ENCODE data around the gene CCR5. TPM values are rescaled to one million over a fixed set of nuclear protein-coding genes. Genes with fewer than 3 reads are reported as not detected.

CCR5 gene
- total RNA-seq, 1 experiment from 2014 or later: not detected

DNA sequence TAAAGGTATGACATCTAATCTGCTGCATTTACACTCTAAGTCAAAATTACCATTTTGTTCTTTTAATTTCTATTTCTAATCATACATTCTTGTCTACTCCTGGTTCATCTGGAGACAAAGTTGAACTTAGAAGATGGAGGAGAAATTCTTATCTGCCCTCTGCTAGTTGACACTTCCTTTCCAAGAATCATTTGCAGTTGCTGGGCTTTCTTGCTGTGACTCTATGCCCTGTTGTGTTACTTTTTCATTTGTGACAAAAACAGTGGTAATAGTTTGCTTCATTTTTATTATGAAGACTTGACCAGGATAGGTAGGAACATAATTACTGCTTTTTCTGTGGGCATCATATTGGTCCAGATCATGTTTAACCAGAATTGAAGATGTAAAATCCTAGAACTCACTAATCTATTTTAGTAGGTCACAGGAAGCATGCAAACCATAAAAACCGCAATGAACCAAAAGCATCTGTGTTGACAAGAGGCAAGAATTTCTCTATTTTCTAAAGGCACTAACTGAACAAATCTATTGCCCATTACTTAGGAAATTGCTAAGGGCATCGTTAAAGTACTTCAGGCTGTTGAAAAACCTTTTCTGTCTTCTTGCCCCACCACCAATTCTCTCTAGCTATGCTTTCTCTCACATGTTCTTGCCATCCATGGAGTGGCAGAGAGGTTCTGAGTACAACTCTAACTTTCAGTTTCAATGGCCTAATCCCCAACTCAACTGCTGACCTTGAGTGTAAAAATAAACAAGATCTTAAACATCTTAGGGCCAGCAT is 21.1 kb upstream of the CCR5 start:
- H3K4me1 ChIP-seq (ENCODE audit: control insufficient read depth, insufficient read depth, low read length): no peaks in the 10 kb centered on the region
- CTCF ChIA-PET: no interaction called here
- no peaks in the 10 kb centered on the region for H3K9me3 ChIP-seq (ENCODE audit: control insufficient read depth, insufficient read depth, low read depth, low read length)
- POLR2A ChIA-PET: no interaction called here
- no peak overlapping the region for H3K27ac ChIP-seq (ENCODE audit: low read length)
- intact Hi-C loops (cut with micrococcal nuclease; ENCODE audit: unreplicated experiment): no loop called here
- no peaks in the 10 kb centered on the region for H3K36me3 ChIP-seq (ENCODE audit: control insufficient read depth, insufficient read depth, low read length)
- BruUV-seq (replicated peaks): no TSS peak
- DNase-seq (ENCODE audit: low read depth, low spot score) (no peak), ATAC-seq (no peak)
- peaks cover 3% of the 10 kb centered on the region; the same call in 1 of the 2 replicates for H3K27me3 ChIP-seq (ENCODE audit: control insufficient read depth, insufficient read depth, low read length)
- in situ Hi-C loops (cut with HindIII; ENCODE audit: low pct_unique_long_range_greater_than_20kb, low sequenced_read_pairs): no loop called here
- TF ChIP-seq CTCF (IDR thresholded peaks at IDR 0.05) (no peak), TCF7L2 (IDR thresholded peaks at IDR 0.05; ENCODE audit: low read depth, low read length) (no peak), SIN3A (IDR thresholded peaks at IDR 0.05; ENCODE audit: borderline replicate concordance, insufficient read depth, low read depth, low read length) (no peak), POLR2AphosphoS5 (IDR thresholded peaks at IDR 0.05; ENCODE audit: low read depth, low read length) (no peak)
- TF ChIP-seq, protein P1, sequence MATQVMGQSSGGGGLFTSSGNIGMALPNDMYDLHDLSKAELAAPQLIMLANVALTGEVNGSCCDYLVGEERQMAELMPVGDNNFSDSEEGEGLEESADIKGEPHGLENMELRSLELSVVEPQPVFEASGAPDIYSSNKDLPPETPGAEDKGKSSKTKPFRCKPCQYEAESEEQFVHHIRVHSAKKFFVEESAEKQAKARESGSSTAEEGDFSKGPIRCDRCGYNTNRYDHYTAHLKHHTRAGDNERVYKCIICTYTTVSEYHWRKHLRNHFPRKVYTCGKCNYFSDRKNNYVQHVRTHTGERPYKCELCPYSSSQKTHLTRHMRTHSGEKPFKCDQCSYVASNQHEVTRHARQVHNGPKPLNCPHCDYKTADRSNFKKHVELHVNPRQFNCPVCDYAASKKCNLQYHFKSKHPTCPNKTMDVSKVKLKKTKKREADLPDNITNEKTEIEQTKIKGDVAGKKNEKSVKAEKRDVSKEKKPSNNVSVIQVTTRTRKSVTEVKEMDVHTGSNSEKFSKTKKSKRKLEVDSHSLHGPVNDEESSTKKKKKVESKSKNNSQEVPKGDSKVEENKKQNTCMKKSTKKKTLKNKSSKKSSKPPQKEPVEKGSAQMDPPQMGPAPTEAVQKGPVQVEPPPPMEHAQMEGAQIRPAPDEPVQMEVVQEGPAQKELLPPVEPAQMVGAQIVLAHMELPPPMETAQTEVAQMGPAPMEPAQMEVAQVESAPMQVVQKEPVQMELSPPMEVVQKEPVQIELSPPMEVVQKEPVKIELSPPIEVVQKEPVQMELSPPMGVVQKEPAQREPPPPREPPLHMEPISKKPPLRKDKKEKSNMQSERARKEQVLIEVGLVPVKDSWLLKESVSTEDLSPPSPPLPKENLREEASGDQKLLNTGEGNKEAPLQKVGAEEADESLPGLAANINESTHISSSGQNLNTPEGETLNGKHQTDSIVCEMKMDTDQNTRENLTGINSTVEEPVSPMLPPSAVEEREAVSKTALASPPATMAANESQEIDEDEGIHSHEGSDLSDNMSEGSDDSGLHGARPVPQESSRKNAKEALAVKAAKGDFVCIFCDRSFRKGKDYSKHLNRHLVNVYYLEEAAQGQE (IDR thresholded peaks at IDR 0.05; ENCODE audit: insufficient read depth in 1 of 2, low read depth in 2 of 2, low read length in 1 of 2): no peak
- H3K4me3 ChIP-seq (ENCODE audit: low read depth in 2 of 2, low read length in 2 of 2): no peak overlapping the region

GRCh38 chr3:46350262-46350565 is 20.5 kb upstream of the CCR5 start:
- Histone ChIP-seq H3K4me3 (ENCODE audit: low read depth in 2 of 2, low read length in 2 of 2) (no peak overlapping the region), H3K27ac (ENCODE audit: low read length) (no peak overlapping the region), H3K4me1 (ENCODE audit: control insufficient read depth, insufficient read depth, low read length) (no peaks in the 10 kb centered on the region), H3K36me3 (ENCODE audit: control insufficient read depth, insufficient read depth, low read length) (no peaks in the 10 kb centered on the region), H3K9me3 (ENCODE audit: control insufficient read depth, insufficient read depth, low read depth, low read length) (no peaks in the 10 kb centered on the region), H3K27me3 (ENCODE audit: control insufficient read depth, insufficient read depth, low read length) (peaks cover 3% of the 10 kb centered on the region; the same call in 1 of the 2 replicates)
- CTCF ChIA-PET: no interaction called here
- no peak for ATAC-seq
- POLR2A ChIA-PET: no interaction called here
- TF ChIP-seq, protein P1 (IDR thresholded peaks at IDR 0.05; ENCODE audit: insufficient read depth in 1 of 2, low read depth in 2 of 2, low read length in 1 of 2): no peak
- TF ChIP-seq CTCF (IDR thresholded peaks at IDR 0.05) (no peak), POLR2AphosphoS5 (IDR thresholded peaks at IDR 0.05; ENCODE audit: low read depth, low read length) (no peak), SIN3A (IDR thresholded peaks at IDR 0.05; ENCODE audit: borderline replicate concordance, insufficient read depth, low read depth, low read length) (no peak), TCF7L2 (IDR thresholded peaks at IDR 0.05; ENCODE audit: low read depth, low read length) (no peak)
- DNase-seq (ENCODE audit: low read depth, low spot score): no peak
- intact Hi-C loops (cut with micrococcal nuclease; ENCODE audit: unreplicated experiment) (no loop called here), in situ Hi-C loops (cut with HindIII; ENCODE audit: low pct_unique_long_range_greater_than_20kb, low sequenced_read_pairs) (no loop called here)
- BruUV-seq (replicated peaks): no TSS peak

Data from Panc1 (cell line).